Cardiac muscle cell (in vitro differentiated cells and primary cell): Measurements from ENCODE around the gene PSMA5. TPM values are rescaled to one million over a fixed set of nuclear protein-coding genes. Genes with fewer than 3 reads are reported as not detected.
"Not testable (repeated sequence)": the region's sequence is repeated elsewhere in the genome, so short reads cannot be mapped to it uniquely, and the experiment has no call there.

ENCODE experiments used
- DNase-seq, 2 donors: peaks; one replicate each; pipeline versions ENCODE4 v3.0.0 to v3.0.0-alpha.2; 2010 to 2017; ENCODE audit warnings: low read depth in 1 of 2, low spot score in 1 of 2
- H3K27ac ChIP-seq: fragments of 200-600 bp; sonication (generic); 2 replicates; pipeline ENCODE4 v1.5.1; 2016
- H3K27me3 ChIP-seq: fragments of 200-600 bp; sonication (generic); 2 replicates; pipeline ENCODE4 v1.6.0; 2016; ENCODE audit warnings: control low read depth
- H3K36me3 ChIP-seq: fragments of 200-600 bp; sonication (generic); 2 replicates; pipeline ENCODE4 v1.5.1; 2016; ENCODE audit warnings: control low read depth
- H3K4me1 ChIP-seq: fragments of 200-600 bp; sonication (generic); 2 replicates; pipeline ENCODE4 v1.8.1; 2017; ENCODE audit warnings: low read depth, mild to moderate bottlenecking, mixed run types
- H3K4me3 ChIP-seq: fragments of 200-600 bp; sonication (generic); 2 replicates; pipeline ENCODE4 v1.5.1; 2016; ENCODE audit warnings: mild to moderate bottlenecking
- H3K9me3 ChIP-seq: fragments of 200-600 bp; sonication (generic); 2 replicates; pipeline ENCODE4 v1.5.1; 2017; ENCODE audit warnings: low read depth, mild to moderate bottlenecking, control low read depth
- CTCF ChIP-seq: IDR thresholded peaks from 2 replicates; pipeline ENCODE4 v1.5.1; 2012; ENCODE audit warnings: low read depth, mild to moderate bottlenecking, low read length
- polyA plus RNA-seq: library from polyadenylated mRNA; unstranded; fragments of >200 nt; fragmentation: Nextera tagmentation; extraction: Ambion mirVana; gene quantifications from 2 replicates; pipeline ENCODE4 v1.2.1, GENCODE V29; 2016
- total RNA-seq: library from RNA; depleted of rRNA; stranded (reverse); fragments of >200 nt; gene quantifications from 2 replicates; pipeline ENCODE4 v1.2.3, GENCODE V29; 2016

PSMA5 gene
- total and polyA plus RNA-seq, 2 experiments from 2014 or later, result 24.8 to 103 TPM

GRCh38 chr1:109396871-109397580 lies 29.2 kb downstream of the PSMA5 start:
- Histone ChIP-seq H3K4me1 (peaks cover 45% of the 10 kb centered on the region), H3K27ac (peak overlapping the region; percentile 59), H3K27me3 (no peaks in the 10 kb centered on the region), H3K9me3 (no peaks in the 10 kb centered on the region), H3K4me3 (peak overlapping the region; percentile 51), H3K36me3 (no peaks in the 10 kb centered on the region)
- DNase-seq, result peak in 1 of 2 donors; percentile 21
- TF ChIP-seq CTCF, result no peak

DNA sequence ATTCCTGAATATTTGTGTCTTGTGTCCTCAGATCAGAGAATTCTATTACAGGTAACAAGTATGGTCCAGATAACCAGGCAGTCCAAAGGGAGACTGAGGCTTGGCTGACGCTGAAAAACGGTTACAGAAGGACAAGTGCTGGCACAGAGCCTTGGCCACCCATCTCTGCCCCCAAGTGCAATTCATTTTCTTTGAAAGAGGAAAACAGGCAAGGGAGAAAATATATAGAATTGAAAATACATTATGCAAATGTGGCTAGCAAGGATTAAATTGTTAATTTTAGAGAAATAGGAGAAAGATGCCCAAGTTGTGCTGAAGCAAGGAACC lies 29.8 kb downstream of the PSMA5 start:
- no peaks in the 10 kb centered on the region for H3K36me3 ChIP-seq
- TF ChIP-seq CTCF, result no peak
- DNase-seq, result no peak
- peaks cover 50% of the 10 kb centered on the region for H3K4me1 ChIP-seq
- no peaks in the 10 kb centered on the region for H3K9me3 ChIP-seq
- H3K27me3 ChIP-seq, result no peaks in the 10 kb centered on the region
- no peak overlapping the region for H3K27ac ChIP-seq
- H3K4me3 ChIP-seq, result peak overlapping the region; percentile 51

DNA sequence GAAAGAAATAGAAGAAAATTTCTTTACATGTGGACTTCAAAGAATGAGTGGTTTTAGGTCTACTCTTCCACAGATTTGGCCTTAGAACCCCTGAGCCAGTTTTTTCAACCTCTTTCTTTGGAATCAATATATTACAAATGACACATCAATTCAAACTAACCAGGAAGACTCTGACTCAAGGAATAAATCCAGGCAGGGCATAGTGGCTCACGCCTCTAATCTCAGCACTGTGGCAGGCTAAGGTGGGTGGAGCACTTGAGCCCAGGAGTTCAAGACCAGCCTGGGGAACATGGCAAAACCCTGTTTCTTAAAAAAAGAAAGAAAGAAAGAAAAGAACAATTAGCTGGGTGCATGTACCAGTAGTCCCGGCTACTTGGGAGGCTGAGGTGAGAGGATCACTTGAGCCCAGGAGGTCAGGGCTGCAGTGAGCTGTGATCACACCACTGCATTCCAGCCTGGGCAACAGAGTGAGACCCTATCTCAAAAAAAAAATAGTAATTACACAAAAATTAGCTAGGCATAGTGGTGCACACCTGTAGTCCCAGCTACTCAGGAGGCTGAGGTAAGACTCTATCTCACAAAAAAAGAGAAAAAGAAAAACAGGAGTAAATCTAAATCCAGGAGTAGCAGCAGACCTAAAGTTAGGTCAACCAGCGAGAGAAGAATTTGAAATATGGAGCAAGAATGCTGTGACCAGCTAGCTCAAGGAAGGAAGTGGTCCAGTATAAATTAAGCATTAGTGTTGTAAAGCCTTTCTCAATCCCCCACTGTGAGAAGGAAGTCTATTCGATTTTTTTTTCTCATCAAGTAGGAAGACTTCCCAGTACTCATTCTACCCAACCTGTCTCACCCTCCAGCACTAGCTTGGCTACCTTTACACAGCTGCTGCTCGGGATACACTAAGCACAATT lies 30.4 kb downstream of the PSMA5 start:
- Histone ChIP-seq H3K27ac (no peak overlapping the region), H3K4me1 (peaks cover 56% of the 10 kb centered on the region), H3K36me3 (no peaks in the 10 kb centered on the region), H3K9me3 (no peaks in the 10 kb centered on the region), H3K4me3 (peak overlapping the region; percentile 51), H3K27me3 (no peaks in the 10 kb centered on the region)
- no peak for TF ChIP-seq CTCF
- DNase-seq, result peak; percentile 30 to 57

- not testable (repeated sequence) for DNase-seq, H3K27me3 ChIP-seq, H3K9me3 ChIP-seq, H3K4me3 ChIP-seq, H3K27ac ChIP-seq, H3K36me3 ChIP-seq
- H3K4me1 ChIP-seq, result peaks cover 61% of the 10 kb centered on the region
These were observed 31.0 kb downstream of the PSMA5 start for GRCh38 chr1:109395282-109395599.

DNA sequence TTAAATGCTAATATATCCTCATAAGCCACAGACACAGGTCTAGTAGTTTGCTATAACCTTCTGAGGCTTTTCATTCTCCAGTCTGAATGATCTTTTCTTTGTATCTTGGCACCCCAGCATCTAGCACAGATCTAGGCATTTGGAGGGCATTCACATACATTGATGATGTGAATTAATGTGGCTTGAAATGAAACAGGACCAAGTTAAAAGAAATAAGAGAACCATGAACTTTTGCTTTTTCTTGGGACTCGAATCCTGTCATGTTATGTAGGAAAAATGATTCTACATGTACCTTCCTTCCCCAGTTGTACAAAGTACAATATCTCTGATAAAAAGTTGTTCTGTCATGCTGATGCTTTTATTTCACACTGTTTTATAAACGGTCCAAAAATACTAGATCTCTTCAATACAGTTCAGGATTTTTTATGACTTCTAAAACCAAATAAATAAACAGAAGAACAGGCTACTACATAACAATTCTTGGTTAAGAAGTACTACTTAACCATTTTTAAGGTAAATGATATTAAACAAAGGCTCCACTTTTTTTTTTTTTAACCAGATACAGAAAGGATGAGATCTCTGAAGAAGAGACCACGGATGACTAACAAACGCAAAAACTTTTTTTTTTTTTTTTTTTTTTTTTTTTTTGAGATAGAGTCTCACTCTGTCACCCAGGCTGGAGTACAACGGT lies 31.5 kb downstream of the PSMA5 start:
- Histone ChIP-seq H3K4me1 (peaks cover 66% of the 10 kb centered on the region), H3K9me3 (no peaks in the 10 kb centered on the region), H3K27me3 (no peaks in the 10 kb centered on the region), H3K4me3 (no peak overlapping the region), H3K36me3 (no peaks in the 10 kb centered on the region), H3K27ac (no peak overlapping the region)
- no peak for DNase-seq
- TF ChIP-seq CTCF, result no peak
